ENCODE measurements around the gene MANSC1. TPM values are rescaled to one million over a fixed set of nuclear protein-coding genes. Genes with fewer than 3 reads are reported as not detected.

The MANSC1 gene
- total and polyA plus RNA-seq, 2 donors (not counting 3 experiments of a cell fraction or from before 2014, with no cell fraction given), result 37.0 to 65.0 TPM

DNA sequence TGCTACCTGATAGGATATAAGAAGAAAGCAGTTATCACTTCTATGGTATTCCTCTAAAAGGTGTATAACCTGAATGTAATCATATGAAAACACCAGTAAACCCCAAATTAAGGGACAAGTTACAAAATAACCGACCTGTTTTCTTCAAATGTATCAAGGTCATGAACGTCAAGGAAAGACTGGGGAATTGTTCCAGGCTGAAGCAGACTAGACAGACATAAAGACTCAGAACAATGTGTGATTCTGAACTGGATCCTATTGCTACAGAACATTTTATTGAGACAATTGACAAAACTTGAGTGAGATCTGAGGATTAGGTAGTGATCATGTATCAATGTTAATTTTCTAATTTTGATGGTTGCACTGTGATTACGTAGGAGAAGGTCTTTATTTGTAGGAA, 67.8 kb downstream of the MANSC1 start:
- Histone ChIP-seq H3K36me3 (ENCODE audit: control insufficient read depth in 2 of 2, extremely low read depth in 1 of 2, insufficient read depth in 2 of 2, low read length in 2 of 2) (no peaks in the 10 kb centered on the region), H4K20me1 (replicated peaks; ENCODE audit: control insufficient read depth, extremely low read depth, insufficient read depth, low read length) (no peaks in the 10 kb centered on the region), H3K27ac (ENCODE audit: insufficient read depth, low read depth, low read length) (no peak overlapping the region), H3K9me3 (replicated peaks; ENCODE audit: control insufficient read depth, insufficient read depth, low read length) (no peaks in the 10 kb centered on the region), H3K4me1 (ENCODE audit: control insufficient read depth, extremely low read depth, insufficient read depth, low read length) (peaks cover 3% of the 10 kb centered on the region), H3K4me3 (replicated peaks in 1 of 3; ENCODE audit: insufficient read depth in 1 of 3, low read depth in 1 of 3, low read length in 3 of 3) (no peak overlapping the region), H3K79me2 (ENCODE audit: control insufficient read depth, insufficient read depth, low read length) (no peaks in the 10 kb centered on the region), H3K9ac (replicated peaks; ENCODE audit: extremely low read depth, insufficient read depth, low read length) (no peak overlapping the region), H2AFZ (ENCODE audit: low read depth, low read length) (no peak overlapping the region), H3K4me2 (ENCODE audit: insufficient read depth, low read length) (no peak overlapping the region), H3K9me1 (replicated peaks; ENCODE audit: control insufficient read depth, extremely low read depth, insufficient read depth, low read length) (no peaks in the 10 kb centered on the region), H3K27me3 (ENCODE audit: control insufficient read depth in 2 of 2, insufficient read depth in 2 of 2, low read length in 2 of 2) (no peaks in the 10 kb centered on the region)
- no TSS peak for BruUV-seq (replicated peaks)
- TF ChIP-seq GATA2 (IDR thresholded peaks at IDR 0.05; ENCODE audit: insufficient read depth, insufficient read length, low read depth, low read length) (no peak), FOS (IDR thresholded peaks at IDR 0.05; ENCODE audit: borderline replicate concordance, insufficient read depth, low read length) (no peak), JUN (IDR thresholded peaks at IDR 0.05; ENCODE audit: borderline replicate concordance, insufficient read depth, insufficient read length, low read depth) (no peak), POLR2A (IDR thresholded peaks at IDR 0.05; ENCODE audit: low read depth, low read length) (no peak), POLR2AphosphoS5 (IDR thresholded peaks at IDR 0.05; ENCODE audit: insufficient read depth, low read depth, low read length) (no peak), EZH2 (IDR thresholded peaks at IDR 0.05; ENCODE audit: borderline replicate concordance, low read depth, low read length, severe bottlenecking) (no peak), MAX (IDR thresholded peaks at IDR 0.05; ENCODE audit: insufficient read depth, insufficient read length) (no peak), MYC (IDR thresholded peaks at IDR 0.05; ENCODE audit: low read depth, low read length) (no peak)
- TF ChIP-seq, protein P1, sequence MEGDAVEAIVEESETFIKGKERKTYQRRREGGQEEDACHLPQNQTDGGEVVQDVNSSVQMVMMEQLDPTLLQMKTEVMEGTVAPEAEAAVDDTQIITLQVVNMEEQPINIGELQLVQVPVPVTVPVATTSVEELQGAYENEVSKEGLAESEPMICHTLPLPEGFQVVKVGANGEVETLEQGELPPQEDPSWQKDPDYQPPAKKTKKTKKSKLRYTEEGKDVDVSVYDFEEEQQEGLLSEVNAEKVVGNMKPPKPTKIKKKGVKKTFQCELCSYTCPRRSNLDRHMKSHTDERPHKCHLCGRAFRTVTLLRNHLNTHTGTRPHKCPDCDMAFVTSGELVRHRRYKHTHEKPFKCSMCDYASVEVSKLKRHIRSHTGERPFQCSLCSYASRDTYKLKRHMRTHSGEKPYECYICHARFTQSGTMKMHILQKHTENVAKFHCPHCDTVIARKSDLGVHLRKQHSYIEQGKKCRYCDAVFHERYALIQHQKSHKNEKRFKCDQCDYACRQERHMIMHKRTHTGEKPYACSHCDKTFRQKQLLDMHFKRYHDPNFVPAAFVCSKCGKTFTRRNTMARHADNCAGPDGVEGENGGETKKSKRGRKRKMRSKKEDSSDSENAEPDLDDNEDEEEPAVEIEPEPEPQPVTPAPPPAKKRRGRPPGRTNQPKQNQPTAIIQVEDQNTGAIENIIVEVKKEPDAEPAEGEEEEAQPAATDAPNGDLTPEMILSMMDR (IDR thresholded peaks at IDR 0.05; ENCODE audit: extremely low read depth in 1 of 2, insufficient read depth in 1 of 2, low read depth in 1 of 2, low read length in 2 of 2), result no peak
- intact Hi-C loops (cut with micrococcal nuclease) (no loop called here), dilution Hi-C loops (cut with MboI; ENCODE audit: extremely low pct_ligation_motif_present, low sequenced_read_pairs) (no loop called here)
- DNase-seq (ENCODE audit: low read depth, low spot score) (no peak), FAIRE-seq (peak; percentile 24)
- ChIA-PET POLR2A (no interaction called here), CTCF (interaction anchor here (0.7 to 1.0 kb wide), 4 partner anchors 15 to 37 kb away, joined by 3 to 4 read pairs (median 3); partner anchors contain the start of gene LRP6)

Measured in endothelial cell of umbilical vein (primary cell).